Stimulated activated naive B cell treated with anti-CD40 and anti-IgM and Interleukin-4, amounts not matched to agents 10 μg/mL and 1 μg/mL and 100 μg/mL, for 72 hours (primary cell): ENCODE data around the gene CFAP99.

Experiments
- ATAC-seq, 2 donors: fragments of 150-1000 bp; cut with Tn5 transposase; replicated peaks; 2 replicates each; pipeline ENCODE4 v1.10.0; 2021; ENCODE audit warnings: moderate library complexity in 1 of 2
- DNase-seq: peaks from one replicate; pipeline ENCODE4 v3.0.0; 2021
- H3K27ac Mint-ChIP-seq: one replicate; pipeline ENCODE4 v1.8.0; 2022; ENCODE audit warnings: mild to moderate bottlenecking, mixed read lengths
- H3K27me3 Mint-ChIP-seq, 2 donors: one replicate each; pipeline ENCODE4 v1.8.0; 2022; ENCODE audit warnings: mixed read lengths in 2 of 2
- H3K36me3 Mint-ChIP-seq, 2 donors: one replicate each; pipeline ENCODE4 v1.8.0; 2022; ENCODE audit warnings: mixed read lengths in 2 of 2, mild to moderate bottlenecking in 1 of 2
- H3K4me1 Mint-ChIP-seq, 2 donors: one replicate each; pipeline ENCODE4 v1.8.0; 2022; ENCODE audit warnings: mixed read lengths in 2 of 2, mild to moderate bottlenecking in 1 of 2
- H3K4me3 Mint-ChIP-seq, 2 donors: one replicate each; pipeline ENCODE4 v1.8.0; 2022; ENCODE audit warnings: mild to moderate bottlenecking in 2 of 2, mixed read lengths in 2 of 2, moderate library complexity in 1 of 2
- H3K9me3 Mint-ChIP-seq, 2 donors: one replicate each; pipeline ENCODE4 v1.8.0; 2022; ENCODE audit warnings: mixed read lengths in 2 of 2, mild to moderate bottlenecking in 1 of 2

The CFAP99 gene

GRCh38 chr4:2409381-2409783 is 9.4 kb upstream of the CFAP99 start:
- no peak for DNase-seq
- no peaks in the 10 kb centered on the region for H3K9me3 Mint-ChIP-seq
- peaks cover 20 to 44% of the 10 kb centered on the region in 2 donors for H3K4me1 Mint-ChIP-seq
- H3K36me3 Mint-ChIP-seq, result no peaks in the 10 kb centered on the region
- peaks cover 31 to 35% of the 10 kb centered on the region in 2 donors for H3K27me3 Mint-ChIP-seq
- H3K4me3 Mint-ChIP-seq, result no peak overlapping the region
- no peak for ATAC-seq
- no peak overlapping the region for H3K27ac Mint-ChIP-seq

DNA sequence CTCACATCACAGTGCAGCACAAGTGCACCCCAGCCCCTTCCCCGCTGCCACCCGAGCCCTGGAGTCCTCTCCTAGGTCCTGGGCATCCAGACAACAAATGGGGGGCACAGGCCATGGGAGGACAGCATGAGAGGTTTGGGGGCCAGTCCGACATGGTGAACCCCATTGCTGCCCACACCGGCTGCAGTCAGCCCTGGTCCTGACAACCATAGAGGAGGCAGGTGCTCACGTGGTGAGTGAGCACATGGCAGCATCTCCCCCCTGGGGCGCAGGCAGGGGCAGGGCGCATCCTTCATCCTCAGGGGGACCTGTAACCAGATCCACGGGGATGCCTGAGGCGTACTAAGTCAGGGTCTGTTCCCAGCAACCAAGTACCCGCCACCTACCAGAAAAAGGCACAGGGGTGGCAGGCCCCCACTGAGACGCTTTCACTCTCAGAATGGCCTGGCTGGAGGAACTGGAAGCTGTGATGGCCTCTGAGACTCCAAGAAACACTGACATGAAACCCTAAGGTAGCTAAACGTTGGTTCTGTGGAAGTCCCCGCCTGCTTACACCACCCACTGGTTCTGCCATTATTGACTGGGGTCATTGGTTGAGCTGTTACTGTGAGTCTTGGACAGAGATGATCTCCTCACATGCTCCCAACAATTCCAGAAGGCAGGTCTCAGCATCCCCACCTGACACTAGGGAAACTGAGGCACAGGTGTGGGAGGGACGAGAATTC is 6.8 kb upstream of the CFAP99 start:
- no peaks in the 10 kb centered on the region for H3K9me3 Mint-ChIP-seq
- no peaks in the 10 kb centered on the region for H3K36me3 Mint-ChIP-seq
- H3K27ac Mint-ChIP-seq, result peak overlapping the region; percentile 92
- H3K27me3 Mint-ChIP-seq, result peaks cover 47 to 56% of the 10 kb centered on the region in 2 donors
- H3K4me3 Mint-ChIP-seq, result peak overlapping the region; percentile 73 to 76
- peaks cover 20 to 58% of the 10 kb centered on the region in 2 donors for H3K4me1 Mint-ChIP-seq
- DNase-seq, result peak; percentile 54
- ATAC-seq, result peak; percentile 58 to 67

- H3K9me3 Mint-ChIP-seq, result no peaks in the 10 kb centered on the region
- H3K27me3 Mint-ChIP-seq, result peaks cover 46 to 58% of the 10 kb centered on the region in 2 donors
- H3K36me3 Mint-ChIP-seq, result no peaks in the 10 kb centered on the region
- peak overlapping the region; percentile 92 for H3K27ac Mint-ChIP-seq
- H3K4me1 Mint-ChIP-seq, result peaks cover 21 to 61% of the 10 kb centered on the region in 2 donors
- peak overlapping the region; percentile 73 to 76 for H3K4me3 Mint-ChIP-seq
- peak; percentile 54 to 64 for ATAC-seq
- DNase-seq, result no peak
Measured at GRCh38 chr4:2412534-2412884, 6.2 kb upstream of the CFAP99 start.

GRCh38 chr4:2412885-2413716 is 5.7 kb upstream of the CFAP99 start:
- Mint-ChIP-seq H3K27ac (peak overlapping the region; percentile 92), H3K36me3 (no peaks in the 10 kb centered on the region), H3K4me1 (peaks cover 24 to 67% of the 10 kb centered on the region in 2 donors), H3K4me3 (peak overlapping the region; percentile 73 to 76), H3K9me3 (no peaks in the 10 kb centered on the region), H3K27me3 (peaks cover 52 to 64% of the 10 kb centered on the region in 2 donors)
- peak; percentile 78 for DNase-seq
- peak; percentile 79 to 82 for ATAC-seq

- peaks cover 52 to 64% of the 10 kb centered on the region in 2 donors for H3K27me3 Mint-ChIP-seq
- H3K9me3 Mint-ChIP-seq, result no peaks in the 10 kb centered on the region
- peak overlapping the region; percentile 73 to 76 for H3K4me3 Mint-ChIP-seq
- H3K36me3 Mint-ChIP-seq, result no peaks in the 10 kb centered on the region
- ATAC-seq (no peak), DNase-seq (no peak)
- H3K27ac Mint-ChIP-seq, result peak overlapping the region; percentile 92
- H3K4me1 Mint-ChIP-seq, result peaks cover 25 to 70% of the 10 kb centered on the region in 2 donors
Measured at GRCh38 chr4:2413821-2414610, 4.7 kb upstream of the CFAP99 start.

DNA sequence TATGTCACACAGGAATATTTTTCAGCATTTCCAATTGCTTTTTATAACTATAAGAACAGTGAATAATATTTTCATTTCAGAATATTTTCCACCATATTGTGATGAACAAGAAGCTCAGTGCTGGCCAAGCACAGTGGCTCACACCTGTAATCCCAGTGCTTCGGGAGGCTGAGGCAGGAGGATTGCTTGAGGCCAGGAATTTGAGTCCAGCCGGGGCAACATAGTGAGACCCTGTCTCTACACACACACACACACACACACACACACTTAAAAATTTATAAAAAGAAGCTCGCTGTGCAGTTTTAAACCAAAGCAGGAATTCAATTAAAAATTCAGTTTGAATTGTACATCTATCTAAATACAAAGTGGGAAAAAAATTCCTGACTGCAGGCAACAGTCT is 3.5 kb upstream of the CFAP99 start:
- no peak for ATAC-seq
- Mint-ChIP-seq H3K4me1 (peaks cover 36 to 77% of the 10 kb centered on the region in 2 donors), H3K36me3 (no peaks in the 10 kb centered on the region), H3K9me3 (no peaks in the 10 kb centered on the region), H3K4me3 (no peak overlapping the region), H3K27ac (no peak overlapping the region), H3K27me3 (peaks cover 53 to 59% of the 10 kb centered on the region in 2 donors)
- DNase-seq, result no peak

DNA sequence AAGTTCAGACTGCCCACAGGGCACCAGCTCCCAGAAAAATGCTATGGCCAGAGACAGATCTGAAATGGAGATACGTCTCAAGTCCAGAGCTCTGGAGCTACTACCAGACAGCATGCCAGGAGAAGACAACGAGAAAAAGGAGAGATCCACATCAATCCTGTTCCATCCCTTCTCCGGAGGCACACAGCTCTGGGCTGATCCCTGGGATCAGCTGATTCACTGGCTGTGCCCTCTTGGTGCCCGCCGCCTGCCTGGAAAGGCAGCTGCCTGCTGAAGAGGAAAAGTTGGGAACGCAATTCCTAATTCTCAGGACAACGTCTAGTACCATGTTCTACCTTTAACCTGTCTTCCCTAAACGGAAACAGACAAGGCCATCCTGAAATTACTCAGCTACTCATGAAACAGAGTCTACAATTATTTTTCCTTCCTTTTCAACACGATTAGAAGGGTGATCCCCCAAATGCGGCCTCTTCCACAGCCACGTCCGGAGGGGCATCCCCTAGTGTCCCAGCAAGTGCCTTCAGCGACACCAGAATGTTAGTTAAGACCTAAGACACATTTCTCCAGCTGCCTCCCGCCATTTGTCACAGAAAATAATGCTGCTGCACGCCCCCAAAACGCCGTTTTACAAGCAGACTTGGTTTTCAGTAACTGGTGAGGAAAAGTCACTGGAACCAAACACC is 2.7 kb upstream of the CFAP99 start:
- Mint-ChIP-seq H3K4me3 (peak overlapping the region; percentile 34 to 39), H3K4me1 (peaks cover 36 to 71% of the 10 kb centered on the region in 2 donors), H3K36me3 (no peaks in the 10 kb centered on the region), H3K27ac (peak overlapping the region; percentile 53), H3K27me3 (peaks cover 56 to 59% of the 10 kb centered on the region in 2 donors), H3K9me3 (no peaks in the 10 kb centered on the region)
- DNase-seq (no peak), ATAC-seq (no peak)

GRCh38 chr4:2416564-2417225 is 2.1 kb upstream of the CFAP99 start:
- ATAC-seq, result no peak
- Mint-ChIP-seq H3K4me1 (peaks cover 34 to 64% of the 10 kb centered on the region in 2 donors), H3K27ac (peak overlapping the region; percentile 53), H3K9me3 (no peaks in the 10 kb centered on the region), H3K36me3 (no peaks in the 10 kb centered on the region), H3K4me3 (peak overlapping the region; percentile 34 to 39), H3K27me3 (peaks cover 49 to 52% of the 10 kb centered on the region in 2 donors)
- DNase-seq, result no peak

- H3K4me3 Mint-ChIP-seq, result peak overlapping the region; percentile 89
- no peak for ATAC-seq
- H3K9me3 Mint-ChIP-seq, result no peaks in the 10 kb centered on the region
- H3K36me3 Mint-ChIP-seq, result no peaks in the 10 kb centered on the region
- no peak for DNase-seq
- H3K4me1 Mint-ChIP-seq, result peaks cover 33 to 58% of the 10 kb centered on the region in 2 donors
- peaks cover 50 to 53% of the 10 kb centered on the region in 2 donors for H3K27me3 Mint-ChIP-seq
- H3K27ac Mint-ChIP-seq, result no peak overlapping the region
Measured at GRCh38 chr4:2417226-2417764, 1.5 kb upstream of the CFAP99 start.

GRCh38 chr4:2417765-2418649 is 748 bp upstream of the CFAP99 start, which contains the start of gene ZFYVE28:
Gene ZFYVE28 (minus strand): TSS chr4:2418645. CDS start chr4:2418323, 322 bp downstream.
- ATAC-seq (peak in 1 of 2 donors; percentile 18), DNase-seq (no peak)
- Mint-ChIP-seq H3K27ac (peak within 1 kb of the TSS; percentile 95), H3K36me3 (no peaks in the 10 kb centered on the region), H3K4me1 (peaks cover 28 to 51% of the 10 kb centered on the region in 2 donors), H3K27me3 (peaks cover 57 to 60% of the 10 kb centered on the region in 2 donors), H3K4me3 (peak within 1 kb of the TSS; percentile 89 to 95), H3K9me3 (no peaks in the 10 kb centered on the region)

GRCh38 chr4:2419814-2420213 is 1.1 kb downstream of the CFAP99 start:
- H3K9me3 Mint-ChIP-seq, result no peaks in the 10 kb centered on the region
- peaks cover 56% of the 10 kb centered on the region in 2 donors for H3K27me3 Mint-ChIP-seq
- H3K27ac Mint-ChIP-seq, result peak overlapping the region; percentile 34

DNA sequence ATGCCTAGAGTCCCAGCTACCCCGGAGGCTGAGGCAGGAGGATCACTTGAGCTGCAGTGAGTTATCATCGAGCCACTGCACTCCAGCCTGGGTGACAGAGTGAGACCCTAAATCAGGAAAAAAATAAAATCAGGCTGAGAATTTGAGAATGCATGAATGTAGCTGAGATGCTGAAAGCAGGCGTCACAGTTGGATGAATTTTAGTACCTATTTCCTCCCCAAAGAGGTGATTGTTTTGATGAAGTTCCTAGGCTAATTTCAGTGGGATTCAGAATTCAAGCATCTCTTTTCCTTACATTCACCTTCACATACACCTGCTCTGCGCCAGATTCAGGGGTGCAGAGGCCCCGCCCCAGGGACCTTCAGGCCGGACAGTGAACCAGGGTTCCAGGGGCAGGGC is 3.2 kb downstream of the CFAP99 start:
- DNase-seq, result no peak

More at GRCh38 chr4:2419814-2420213, 1.1 kb downstream of the CFAP99 start:
- peak overlapping the region; percentile 0 to 12 for H3K4me3 Mint-ChIP-seq
- H3K36me3 Mint-ChIP-seq, result no peaks in the 10 kb centered on the region
- no peak for DNase-seq
- H3K4me1 Mint-ChIP-seq, result peaks cover 23 to 33% of the 10 kb centered on the region in 2 donors
- ATAC-seq, result no peak

More for the DNA sequence above, 3.2 kb downstream of the CFAP99 start:
- H3K27me3 Mint-ChIP-seq, result peaks cover 39 to 41% of the 10 kb centered on the region in 2 donors
- no peaks in the 10 kb centered on the region for H3K36me3 Mint-ChIP-seq
- ATAC-seq, result no peak
- no peaks in the 10 kb centered on the region for H3K9me3 Mint-ChIP-seq
- H3K4me1 Mint-ChIP-seq, result peaks cover 23% of the 10 kb centered on the region in 2 donors
- no peak overlapping the region for H3K27ac Mint-ChIP-seq
- H3K4me3 Mint-ChIP-seq, result no peak overlapping the region
